HEK293T (cell line): ENCODE results near the gene NAP1L1.

Experiments used
- BHLHE40 ChIP-seq: fragments of 450-650 bp; IDR thresholded peaks from 2 replicates; pipeline ENCODE4 v1.6.1; 2016; ENCODE audit warnings: mild to moderate bottlenecking, moderate library complexity, borderline replicate concordance
- FOXK2 ChIP-seq: fragments of 450-650 bp; IDR thresholded peaks from 2 replicates; pipeline ENCODE4 v1.6.1; 2016; ENCODE audit warnings: mild to moderate bottlenecking

DNA sequence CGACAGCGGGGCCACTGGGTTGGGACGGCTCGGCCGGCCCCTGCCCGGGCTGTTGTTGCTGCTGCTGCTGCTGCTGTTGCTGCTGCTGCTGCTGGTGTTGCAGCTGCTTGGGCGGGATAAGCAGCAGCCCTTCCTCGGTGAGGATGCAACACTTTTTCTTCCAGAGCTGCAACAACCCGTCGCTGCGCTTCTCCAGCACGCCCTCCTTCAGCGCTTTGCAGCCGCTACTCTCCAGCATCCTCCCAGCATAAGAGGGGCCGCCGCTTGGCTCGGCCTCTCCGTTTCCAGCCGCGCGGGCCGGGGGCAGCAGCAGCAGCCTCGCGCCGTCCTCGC is 53.4 kb downstream of the NAP1L1 start:
- TF ChIP-seq BHLHE40, result no peak
- TF ChIP-seq FOXK2, result no peak
